CD4-positive, alpha-beta T cell treated with Interleukin-4 for 4 hours (primary cell): Measurements from ENCODE around the gene PSMC3.

Experiments
- DNase-seq: peaks from one replicate; pipeline ENCODE4 v3.0.0-alpha.2; 2020

PSMC3 gene

GRCh38 chr11:47426062-47426956 is at the start of gene PSMC3:
PSMC3 (minus strand) TSS chr11:47426439; CDS start chr11:47426279, 160 bp downstream.
- DNase-seq, result peak; percentile 97

- DNase-seq, result no peak
Observed at GRCh38 chr11:47470671-47471070, 44.4 kb upstream of the PSMC3 start.

GRCh38 chr11:47469361-47470179 is 43.3 kb upstream of the PSMC3 start:
- no peak for DNase-seq

- no peak for DNase-seq
Observed at GRCh38 chr11:47468598-47469214, 42.5 kb upstream of the PSMC3 start.

- DNase-seq, result no peak
Observed at GRCh38 chr11:47467357-47467756, 41.1 kb upstream of the PSMC3 start.

GRCh38 chr11:47466701-47467250 is 40.5 kb upstream of the PSMC3 start:
- DNase-seq, result no peak

GRCh38 chr11:47466201-47466600 is 40.0 kb upstream of the PSMC3 start:
- no peak for DNase-seq

GRCh38 chr11:47464483-47464882 is 38.2 kb upstream of the PSMC3 start:
- no peak for DNase-seq

- no peak for DNase-seq
Observed at GRCh38 chr11:47461876-47462275, 35.6 kb upstream of the PSMC3 start.

- no peak for DNase-seq
Observed at GRCh38 chr11:47460571-47461235, 34.5 kb upstream of the PSMC3 start.

GRCh38 chr11:47454258-47454671 is 28.0 kb upstream of the PSMC3 start:
- DNase-seq, result peak; percentile 74

- no peak for DNase-seq
Observed at GRCh38 chr11:47453365-47453764, 27.1 kb upstream of the PSMC3 start.

GRCh38 chr11:47451990-47452389 is 25.8 kb upstream of the PSMC3 start:
- no peak for DNase-seq

- DNase-seq, result no peak
Observed at GRCh38 chr11:47451436-47451835, 25.2 kb upstream of the PSMC3 start.

GRCh38 chr11:47449541-47449940 is 23.3 kb upstream of the PSMC3 start:
- no peak for DNase-seq

- no peak for DNase-seq
Observed at GRCh38 chr11:47448566-47449427, 22.6 kb upstream of the PSMC3 start, which contains the start of gene RAPSN. RAPSN (minus strand) TSS chr11:47449136; CDS start chr11:47448964, 172 bp downstream.

GRCh38 chr11:47447906-47448305 is 21.7 kb upstream of the PSMC3 start:
- no peak for DNase-seq

GRCh38 chr11:47446833-47447232 is 20.6 kb upstream of the PSMC3 start:
- no peak for DNase-seq

- DNase-seq, result no peak
Observed at GRCh38 chr11:47445840-47446239, 19.6 kb upstream of the PSMC3 start.

- DNase-seq, result no peak
Observed at GRCh38 chr11:47443817-47444216, 17.6 kb upstream of the PSMC3 start.

GRCh38 chr11:47443028-47443700 is 16.9 kb upstream of the PSMC3 start:
- DNase-seq, result no peak
